IMR-90 (cell line): ENCODE measurements around the gene PTN. TPM values are rescaled to one million over a fixed set of nuclear protein-coding genes. Genes with fewer than 3 reads are reported as not detected.
A peak's percentile ranks its signal among the peaks of the same experiment; 100 is the strongest.
"Not testable (repeated sequence)": the region's sequence is repeated elsewhere in the genome, so short reads cannot be mapped to it uniquely, and the experiment has no call there.

ENCODE experiments used
- ATAC-seq: fragments of 200-7000 bp; cut with Tn5 transposase; 2 replicates; pipeline ENCODE4 v1.9.1; 2020; ENCODE audit warnings: low read depth, mild to moderate bottlenecking, moderate library complexity
- BruUV-seq: library from RNA; stranded (reverse); fragments of 400-500 nt; replicated peaks from 2 replicates; lab custom pipeline; 2021; lab: Mats Ljungman, UMichigan
- CTCF ChIA-PET: fragments of 300-600 bp; formaldehyde crosslinking; extraction: SDS; loops from one replicate; lab custom pipeline; 2021; ENCODE audit warnings: antibody characterized with exemption; lab: Yijun Ruan, JAX
- POLR2A ChIA-PET: fragments of 300-600 bp; sonication (Branson Sonifier 250); formaldehyde crosslinking; loops from one replicate; lab custom pipeline; 2022; ENCODE audit warnings: antibody characterized with exemption; ENCODE audit not compliant: unreplicated experiment; lab: Charles Lee
- DNase-seq: peaks from one replicate; pipeline ENCODE4 v3.0.0; 2013
- H2AFZ ChIP-seq: replicated peaks from 2 replicates; pipeline ENCODE3; 2013; ENCODE audit warnings: low read length, mild to moderate bottlenecking; ENCODE audit not compliant: poor library complexity
- H2AK5ac ChIP-seq: 2 replicates; pipeline ENCODE4 v1.6.1; 2013; ENCODE audit warnings: low read depth, low read length, inconsistent platforms
- H2AK9ac ChIP-seq: replicated peaks from 2 replicates; pipeline ENCODE3; 2013; ENCODE audit warnings: mild to moderate bottlenecking, low read depth, low read length, moderate library complexity; ENCODE audit not compliant: poor library complexity
- H2BK120ac ChIP-seq: 2 replicates; pipeline ENCODE4 v1.6.1; 2013; ENCODE audit warnings: low read depth, low read length, inconsistent platforms
- H2BK15ac ChIP-seq: 3 replicates; pipeline ENCODE4 v1.6.1; 2013; ENCODE audit warnings: low read depth, low read length, inconsistent platforms
- H2BK20ac ChIP-seq: 2 replicates; pipeline ENCODE4 v1.6.1; 2013; ENCODE audit warnings: low read depth, mild to moderate bottlenecking, inconsistent platforms, low read length, moderate library complexity
- H2BK5ac ChIP-seq: 2 replicates; pipeline ENCODE4 v1.6.1; 2013; ENCODE audit warnings: mild to moderate bottlenecking, low read depth, low read length, inconsistent platforms; ENCODE audit not compliant: poor library complexity, severe bottlenecking
- H3K14ac ChIP-seq: replicated peaks from 2 replicates; pipeline ENCODE4 v1.6.1; 2013; ENCODE audit warnings: low read depth, low read length, inconsistent platforms
- H3K18ac ChIP-seq: 2 replicates; pipeline ENCODE4 v1.6.1; 2013; ENCODE audit warnings: low read depth, low read length, control low read depth
- H3K23ac ChIP-seq: 2 replicates; pipeline ENCODE4 v1.6.1; 2013; ENCODE audit warnings: low read depth, low read length, inconsistent platforms
- H3K27ac ChIP-seq: 2 replicates; pipeline ENCODE4 v1.5.1; 2013; ENCODE audit warnings: mild to moderate bottlenecking, control low read depth, low read length; ENCODE audit not compliant: insufficient read depth
- H3K27me3 ChIP-seq: 2 replicates; pipeline ENCODE4 v1.6.1; 2013; ENCODE audit warnings: low read length; ENCODE audit not compliant: control insufficient read depth, insufficient read depth
- H3K36me3 ChIP-seq: 2 replicates; pipeline ENCODE4 v1.6.1; 2013; ENCODE audit warnings: low read length, mixed read lengths; ENCODE audit not compliant: control insufficient read depth, insufficient read depth
- H3K4ac ChIP-seq: 2 replicates; pipeline ENCODE4 v1.6.1; 2013; ENCODE audit warnings: low read depth, low read length, inconsistent platforms
- H3K4me1 ChIP-seq: 2 replicates; pipeline ENCODE4 v1.6.1; 2013; ENCODE audit warnings: low read length, mixed read lengths; ENCODE audit not compliant: control insufficient read depth, insufficient read depth
- H3K4me2 ChIP-seq: 2 replicates; pipeline ENCODE4 v1.6.1; 2013; ENCODE audit warnings: low read depth, mild to moderate bottlenecking, control low read depth, low read length, moderate library complexity
- H3K4me3 ChIP-seq: 2 replicates; pipeline ENCODE4 v1.5.1; 2013; ENCODE audit warnings: low read depth, mild to moderate bottlenecking, control low read depth, low read length, moderate library complexity; ENCODE audit not compliant: insufficient read depth
- H3K56ac ChIP-seq: 2 replicates; pipeline ENCODE4 v1.6.1; 2013; ENCODE audit warnings: low read length, inconsistent platforms; ENCODE audit not compliant: insufficient read depth; ENCODE audit errors: extremely low read depth
- H3K79me1 ChIP-seq, 2 experiments: 2 replicates each; pipeline ENCODE4 v1.6.1; 2013; ENCODE audit warnings: low read length in 2 of 2, inconsistent platforms in 1 of 2, low read depth in 1 of 2
- H3K9ac ChIP-seq: 2 replicates; pipeline ENCODE4 v1.6.1; 2013; ENCODE audit warnings: low read depth, low read length, control low read depth
- H3K9me1 ChIP-seq: 2 replicates; pipeline ENCODE4 v1.6.1; 2013; ENCODE audit warnings: low read length, inconsistent platforms; ENCODE audit not compliant: insufficient read depth
- H3K9me3 ChIP-seq: 2 replicates; pipeline ENCODE4 v1.6.1; 2013; ENCODE audit warnings: low read length; ENCODE audit not compliant: control insufficient read depth, insufficient read depth
- H4K20me1 ChIP-seq: 2 replicates; pipeline ENCODE4 v1.6.1; 2013; ENCODE audit warnings: low read length, inconsistent platforms; ENCODE audit not compliant: insufficient read depth
- H4K5ac ChIP-seq: 2 replicates; pipeline ENCODE4 v1.6.1; 2013; ENCODE audit warnings: mild to moderate bottlenecking, low read depth, low read length, control low read depth
- H4K8ac ChIP-seq, 2 experiments: 2 replicates each; pipeline ENCODE4 v1.6.1; 2013; ENCODE audit warnings: low read depth in 2 of 2, low read length in 2 of 2, control low read depth in 1 of 2, inconsistent platforms in 1 of 2
- H4K91ac ChIP-seq: 2 replicates; pipeline ENCODE4 v1.6.1; 2013; ENCODE audit warnings: low read depth, low read length, inconsistent platforms; ENCODE audit not compliant: insufficient read depth
- NFE2L2 ChIP-seq: fragments of 150-350 bp; IDR thresholded peaks from 2 replicates; pipeline ENCODE4 v1.6.1; 2016; ENCODE audit warnings: low read depth, mild to moderate bottlenecking, low read length
- WGBS, 2 experiments: methylation state at CpG; one replicate each; pipeline versions ENCODE4 v1.1.5 to v1.1.7; 2013; ENCODE audit warnings: missing lambda C conversion rate in 2 of 2; ENCODE audit not compliant: insufficient read length in 1 of 2; ENCODE audit errors: extremely low coverage in 2 of 2; 5-methylcytosine and 5-hydroxymethylcytosine counted together
- dilution Hi-C: fragments of 300-500 bp; cut with HindIII; formaldehyde crosslinking; loops from one replicate; pipeline ENCODE4 v1.14.3; 2018; ENCODE audit warnings: low sequenced_read_pairs; ENCODE audit not compliant: unreplicated experiment
- in situ Hi-C: fragments of 300-500 bp; cut with MboI; formaldehyde crosslinking; loops from 3 replicates; pipeline ENCODE4 v1.14.3; 2019; ENCODE audit warnings: low sequenced_read_pairs, inconsistent platforms, mixed read lengths
- intact Hi-C: fragments of 100-400 bp; cut with micrococcal nuclease; formaldehyde crosslinking; loops from 2 replicates; pipeline ENCODE4 v1.10.0; 2022
- polyA plus RNA-seq, 3 experiments: library from polyadenylated mRNA; depleted of rRNA; stranded (reverse); fragments of >200 nt; gene quantifications; 2 replicates each; pipeline ENCODE4 v1.2.3, GENCODE V29; 2012; ENCODE audit warnings: low replicate concordance in 1 of 3
- total RNA-seq: library from RNA; depleted of rRNA; stranded (reverse); fragments of >200 nt; gene quantifications from 2 replicates; pipeline ENCODE4 v1.2.3, GENCODE V29; 2012

PTN gene
- total and polyA plus RNA-seq, 2 of the 4 experiments (the other 2 are of a cell fraction) = 61.7 to 186 TPM

DNA sequence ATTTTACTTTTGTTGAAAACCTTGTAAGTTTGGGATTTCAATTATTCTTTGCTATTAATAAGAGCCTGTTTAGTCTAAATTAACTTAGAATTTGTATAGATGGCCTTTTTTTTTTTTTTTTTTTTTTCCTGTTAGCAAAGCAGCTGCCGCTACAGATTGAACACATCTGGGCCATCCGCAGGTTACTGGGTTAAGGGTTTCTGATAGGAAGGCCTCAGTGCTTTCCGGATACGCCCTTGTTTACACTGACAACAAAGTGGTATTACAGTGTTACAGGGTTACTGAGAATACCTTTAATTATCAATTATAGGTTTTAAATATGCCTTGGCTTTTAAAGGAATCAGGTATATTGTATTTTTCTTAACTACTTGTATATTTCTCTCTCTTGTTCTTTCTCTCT, 76.8 kb downstream of the PTN start:
- H2BK120ac ChIP-seq = no peak overlapping the region
- DNase-seq (no peak), ATAC-seq (no peak)
- no peak overlapping the region for H3K4me3 ChIP-seq
- H4K91ac ChIP-seq = no peak overlapping the region
- no peak overlapping the region for H4K8ac ChIP-seq
- no peak overlapping the region for H3K23ac ChIP-seq
- no peaks in the 10 kb centered on the region for H3K27me3 ChIP-seq
- no peak overlapping the region for H3K4me2 ChIP-seq
- no peak overlapping the region for H3K4ac ChIP-seq
- H3K56ac ChIP-seq = no peak overlapping the region
- WGBS, 2 experiments = no CpG with 5 or more reads among the region's 4 CpGs
- CTCF ChIA-PET = no interaction called here
- TF ChIP-seq NFE2L2 = no peak
- H2AK9ac ChIP-seq = no peak overlapping the region
- no TSS peak for BruUV-seq
- no peaks in the 10 kb centered on the region for H3K4me1 ChIP-seq
- no peak overlapping the region for H2AK5ac ChIP-seq
- no peaks in the 10 kb centered on the region for H4K20me1 ChIP-seq
- H2BK15ac ChIP-seq = peak overlapping the region; percentile 74; the same call in 1 of the 3 replicates
- no peaks in the 10 kb centered on the region for H3K9me1 ChIP-seq
- H2BK20ac ChIP-seq = no peak overlapping the region
- POLR2A ChIA-PET = no interaction called here
- dilution Hi-C loops = no loop called here
- intact Hi-C loops = no loop called here
- H3K18ac ChIP-seq = no peak overlapping the region
- no peaks in the 10 kb centered on the region; the same call in 1 of the 2 replicates for H3K36me3 ChIP-seq
- H3K79me1 ChIP-seq = no peaks in the 10 kb centered on the region; a peak in 1 of 4 replicates
- no peak overlapping the region for H4K5ac ChIP-seq
- no peak overlapping the region for H2BK5ac ChIP-seq
- H3K14ac ChIP-seq = no peak overlapping the region; the same call in 1 of the 2 replicates
- in situ Hi-C loops = no loop called here
- H2AFZ ChIP-seq = no peak overlapping the region
- H3K9ac ChIP-seq = no peak overlapping the region
- no peak overlapping the region for H3K27ac ChIP-seq
- H3K9me3 ChIP-seq = no peaks in the 10 kb centered on the region

DNA sequence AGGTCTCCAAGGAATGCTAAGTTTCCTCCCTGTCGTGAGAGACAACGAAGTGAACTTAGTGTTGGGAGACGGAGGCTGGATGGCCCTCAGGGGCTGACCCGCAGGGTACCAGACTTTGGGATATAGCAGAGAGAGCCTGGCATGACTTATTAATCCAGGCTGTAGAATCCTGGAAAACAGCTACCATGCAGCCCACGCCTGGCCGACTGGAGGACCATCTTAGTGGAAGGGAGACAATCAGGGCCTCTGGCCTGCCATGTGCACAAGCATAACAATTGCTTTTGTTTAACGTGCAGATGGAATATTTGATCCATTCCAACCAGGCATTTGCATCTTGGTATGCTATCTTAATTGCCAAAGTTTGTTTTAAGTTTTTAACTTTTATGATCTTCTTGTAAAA, 78.1 kb downstream of the PTN start:
- H3K79me1 ChIP-seq, CTCF ChIA-PET, H3K27ac ChIP-seq, H4K5ac ChIP-seq, H3K56ac ChIP-seq, H3K18ac ChIP-seq, H3K9me1 ChIP-seq, H3K9ac ChIP-seq, H3K4me2 ChIP-seq, H3K23ac ChIP-seq, H3K27me3 ChIP-seq, BruUV-seq, POLR2A ChIA-PET, ATAC-seq, DNase-seq, H4K91ac ChIP-seq, in situ Hi-C loops, H3K9me3 ChIP-seq, dilution Hi-C loops, H3K4me3 ChIP-seq, H2AFZ ChIP-seq, H3K36me3 ChIP-seq, H2BK15ac ChIP-seq, H2BK5ac ChIP-seq, H2BK120ac ChIP-seq, H2AK9ac ChIP-seq, H3K14ac ChIP-seq, H4K8ac ChIP-seq, H4K20me1 ChIP-seq, H3K4me1 ChIP-seq, intact Hi-C loops, H2BK20ac ChIP-seq, H3K4ac ChIP-seq, H2AK5ac ChIP-seq: not testable (repeated sequence)
- 100% methylated on average over 2 of the region's 7 CpGs; no CpG with 5 or more reads in 1 of the 2 experiments for WGBS, 2 experiments
